HG03521 (cell line): ENCODE data around the gene B4GALNT1.
"Not testable (repeated sequence)": the region's sequence is repeated elsewhere in the genome, so short reads cannot be mapped to it uniquely, and the experiment has no call there.

Source experiments
- ATAC-seq: cut with Tn5 transposase; IDR thresholded peaks from one replicate; pipeline ENCODE4 v1.9.1; 2021; ENCODE audit warnings: mild to moderate bottlenecking, moderate library complexity; ENCODE audit not compliant: unreplicated experiment

B4GALNT1 gene

DNA sequence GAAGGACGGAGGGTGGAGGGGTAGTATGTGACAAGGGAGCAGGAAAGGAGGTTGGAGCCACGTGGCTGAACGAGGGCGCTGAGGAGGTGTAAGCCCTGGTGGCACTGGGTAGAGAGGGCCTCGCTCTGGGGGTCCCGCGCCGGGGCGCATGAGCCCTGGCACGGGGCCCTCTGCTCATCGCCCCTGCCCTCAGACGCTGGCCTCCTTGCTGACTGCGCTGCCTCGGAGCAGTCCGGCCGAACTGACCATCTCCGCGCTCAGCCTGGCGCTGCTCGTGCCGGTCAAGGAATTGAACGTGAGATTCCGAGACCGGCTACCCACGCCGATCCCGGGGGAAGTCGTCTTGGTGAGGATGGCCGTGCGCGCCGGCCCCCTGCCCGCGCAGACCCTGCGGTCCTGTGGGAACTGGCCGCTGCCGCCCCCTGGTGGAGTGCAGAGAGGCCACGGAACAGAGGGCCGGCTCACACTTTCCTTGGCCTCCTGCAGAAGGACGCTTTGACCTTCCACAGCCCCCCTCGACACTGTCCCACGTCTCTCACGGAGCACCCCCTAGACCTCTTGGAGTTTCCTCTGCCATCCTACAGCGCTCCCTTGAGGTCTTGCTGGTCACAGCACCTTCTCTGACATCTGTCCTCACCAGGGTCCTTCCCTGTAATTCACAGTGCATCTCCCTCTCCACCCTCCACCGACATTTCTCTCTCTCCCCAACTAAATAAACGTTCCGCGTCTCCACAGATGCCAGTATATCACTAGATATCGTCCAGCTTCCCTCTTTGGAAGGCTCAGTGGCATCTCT is 11.3 kb downstream of the B4GALNT1 start:
- ATAC-seq = no peak

DNA sequence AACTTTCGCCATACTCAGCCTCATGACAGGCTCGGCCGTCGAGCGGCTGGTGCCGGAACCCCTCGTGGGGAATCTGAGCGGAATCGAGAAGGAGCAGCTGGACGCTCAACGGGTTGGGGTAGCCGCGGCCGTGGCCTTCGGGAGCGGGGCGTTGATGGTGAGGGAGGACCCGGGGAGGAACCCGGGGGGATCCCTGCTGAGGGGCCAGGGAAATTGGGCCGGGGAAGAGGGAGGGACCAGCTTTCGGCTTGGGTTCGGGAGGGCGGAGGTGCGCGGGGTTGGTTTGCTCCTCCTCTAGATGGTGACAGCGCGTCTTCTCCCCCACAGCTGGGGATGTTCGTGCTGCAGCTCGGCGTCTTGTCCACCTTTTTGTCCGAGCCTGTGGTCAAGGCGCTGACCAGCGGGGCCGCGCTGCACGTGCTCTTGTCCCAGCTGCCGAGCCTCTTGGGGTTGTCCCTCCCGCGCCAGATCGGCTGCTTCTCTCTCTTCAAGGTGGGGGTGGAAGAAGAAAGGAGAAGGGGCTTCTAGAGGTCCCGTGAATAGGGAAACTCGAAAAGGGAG is 12.0 kb downstream of the B4GALNT1 start:
- no peak for ATAC-seq

DNA sequence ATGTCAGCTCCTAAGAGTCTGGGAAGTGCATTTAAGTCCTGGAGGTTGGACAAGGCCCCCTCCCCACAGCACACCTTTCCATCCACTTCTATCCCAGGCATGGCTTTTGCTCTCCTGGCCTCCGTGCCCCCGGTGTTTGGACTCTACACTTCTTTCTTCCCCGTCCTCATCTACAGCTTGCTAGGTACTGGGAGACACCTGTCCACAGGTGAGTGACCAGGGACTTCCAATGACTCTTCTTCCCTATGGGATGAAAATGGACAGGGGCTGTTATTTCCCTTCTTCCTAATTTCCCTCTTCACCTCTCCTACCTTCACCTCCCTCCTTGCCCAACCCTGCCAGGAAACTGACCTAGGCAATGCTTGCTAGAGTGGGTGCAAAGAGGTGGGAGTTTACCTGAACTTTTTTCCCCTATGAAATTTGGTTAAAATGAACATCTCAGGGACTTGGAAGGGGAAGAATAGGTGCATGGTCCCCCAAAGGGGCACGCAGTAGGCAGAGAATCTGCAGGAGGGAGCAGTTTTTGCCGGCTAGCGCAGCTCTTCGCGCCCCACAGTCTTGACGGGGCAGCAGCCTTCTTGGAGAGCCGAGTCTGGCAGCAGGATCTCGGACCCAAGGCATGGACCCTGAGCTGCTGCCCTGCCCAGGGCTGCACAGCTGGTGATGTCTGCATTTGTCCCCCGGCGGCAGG is 12.6 kb downstream of the B4GALNT1 start:
- ATAC-seq = no peak

DNA sequence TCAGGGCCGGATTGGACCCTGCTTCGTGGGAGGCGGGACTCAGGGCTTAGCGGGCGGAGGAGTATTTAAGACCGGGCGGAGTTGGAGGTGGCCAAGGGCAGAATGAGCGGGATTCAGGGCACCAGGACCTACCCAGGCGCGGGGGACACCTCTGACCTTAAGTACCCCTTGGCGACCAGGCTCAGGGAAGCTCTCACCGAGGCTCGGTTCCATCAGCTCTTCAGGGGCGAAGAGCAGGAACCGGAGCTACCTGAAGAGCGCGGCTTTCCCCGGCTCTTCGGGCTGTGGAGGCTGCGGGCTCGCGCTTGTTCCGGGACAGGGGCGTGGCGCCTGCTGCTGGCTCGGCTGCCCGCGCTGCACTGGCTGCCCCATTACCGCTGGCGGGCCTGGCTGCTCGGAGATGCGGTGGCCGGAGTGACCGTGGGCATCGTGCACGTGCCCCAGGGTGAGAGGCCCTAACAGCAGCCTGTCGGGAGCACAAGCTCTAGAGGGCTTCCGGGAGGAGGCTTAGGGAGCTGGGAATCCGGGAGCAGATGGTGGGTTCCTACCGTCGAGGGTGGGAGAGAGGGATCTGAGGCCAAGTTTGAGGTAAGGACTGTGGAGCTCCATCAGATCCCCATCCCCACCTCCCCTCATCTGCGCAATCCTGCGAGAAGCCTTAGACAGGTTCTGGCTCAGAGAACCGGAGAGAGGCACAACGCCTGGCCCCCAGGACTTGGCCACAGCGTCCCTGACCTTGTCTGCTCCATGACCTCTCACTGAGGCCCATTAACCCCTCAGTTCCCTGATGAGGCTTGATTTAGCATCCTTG is 13.4 kb downstream of the B4GALNT1 start:
- no peak for ATAC-seq

DNA sequence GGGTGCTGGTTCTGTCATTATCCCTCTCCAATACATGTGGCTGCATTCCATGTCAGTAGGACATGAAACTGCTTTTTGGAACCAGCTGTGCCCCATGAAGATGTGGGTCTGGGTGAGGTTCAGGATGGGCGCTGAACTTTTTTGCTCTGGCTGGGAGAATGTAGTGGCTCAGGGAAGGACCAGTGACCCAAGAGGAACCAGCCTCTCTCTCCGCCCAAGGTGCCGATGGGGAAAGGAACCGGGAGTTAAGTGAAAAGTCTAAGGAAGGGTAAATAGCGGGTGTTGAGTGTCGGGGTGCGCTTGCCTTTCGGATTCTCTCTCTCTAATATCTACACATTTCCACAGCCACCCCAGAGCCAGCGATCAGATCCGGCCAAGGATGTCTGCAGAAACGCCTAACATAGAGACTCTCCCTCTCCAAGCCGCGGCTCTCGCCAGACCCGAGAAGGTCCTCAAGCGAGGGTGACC is 14.0 kb downstream of the B4GALNT1 start:
- ATAC-seq = no peak

DNA sequence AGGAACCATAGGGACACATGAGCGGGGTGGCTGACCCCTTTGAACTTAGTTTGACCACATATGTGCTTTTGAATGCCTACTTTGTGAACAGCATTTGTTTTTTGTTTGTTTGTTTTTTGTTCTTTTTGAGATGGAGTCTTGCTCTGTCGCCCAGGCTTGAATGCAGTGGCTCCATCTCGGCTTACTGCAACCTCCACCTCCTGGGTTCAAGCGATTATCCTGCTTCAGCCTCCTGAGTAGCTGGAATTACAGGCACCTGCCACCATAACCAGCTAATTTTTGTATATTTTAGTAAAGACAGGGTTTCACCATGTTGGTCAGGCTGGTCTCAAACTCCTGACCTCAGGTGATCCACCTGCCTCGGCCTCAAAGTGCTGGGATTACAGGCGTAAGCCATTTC is 14.6 kb downstream of the B4GALNT1 start:
- not testable (repeated sequence) for ATAC-seq

DNA sequence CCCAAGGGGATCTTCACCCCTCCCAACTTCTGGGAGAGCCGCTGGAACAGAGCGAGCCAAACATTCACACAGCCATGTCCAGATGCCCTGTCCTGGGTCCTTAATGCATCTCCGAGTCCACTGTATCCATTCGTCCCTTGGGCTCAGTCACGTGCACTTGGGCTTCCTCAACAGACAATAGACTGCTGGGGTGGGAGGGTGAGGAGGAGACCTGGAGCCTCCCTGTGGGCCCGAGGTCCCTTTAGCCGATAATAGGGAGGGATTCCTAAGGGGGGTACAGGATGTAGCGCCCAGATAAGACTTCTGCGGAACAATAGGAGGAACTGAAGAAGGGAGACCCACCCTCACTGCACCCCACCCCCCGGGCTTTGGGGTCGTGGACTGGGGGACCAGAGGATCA is 15.1 kb downstream of the B4GALNT1 start:
- ATAC-seq = no peak

DNA sequence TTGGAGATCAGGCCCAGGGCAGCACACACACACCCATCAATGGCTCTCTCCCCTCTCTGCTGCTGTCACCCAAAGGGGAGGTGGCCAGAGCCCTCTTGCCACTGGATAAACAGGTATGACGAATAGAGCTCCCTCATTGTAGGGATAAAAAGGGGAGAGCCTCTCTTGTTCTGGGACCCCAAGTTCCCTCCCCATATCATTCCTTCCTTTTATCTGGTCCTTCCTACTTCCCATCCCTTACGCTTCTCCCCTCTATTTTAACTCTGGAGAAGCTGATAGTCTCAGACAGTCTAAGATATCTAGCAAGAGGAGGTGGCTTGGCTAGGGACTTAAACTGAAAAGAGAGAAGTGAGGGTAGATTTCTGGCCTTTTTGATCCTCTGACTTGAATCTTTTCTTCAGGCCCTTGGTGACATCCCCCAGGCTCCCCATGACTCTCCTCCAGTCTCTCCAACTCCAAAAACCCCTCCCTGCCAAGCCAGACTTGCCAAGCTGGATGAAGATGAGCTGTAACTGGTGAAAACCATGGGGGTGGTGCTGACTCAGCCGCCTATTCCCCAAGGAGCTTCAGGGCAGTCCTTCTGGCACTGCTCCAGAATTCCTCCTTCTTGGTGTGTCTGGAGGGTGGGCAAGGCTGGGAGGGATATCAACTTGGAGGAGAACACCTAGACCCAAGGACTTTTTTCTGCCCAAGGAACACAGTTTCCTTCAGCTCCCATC is 16.5 kb downstream of the B4GALNT1 start:
- ATAC-seq = no peak

DNA sequence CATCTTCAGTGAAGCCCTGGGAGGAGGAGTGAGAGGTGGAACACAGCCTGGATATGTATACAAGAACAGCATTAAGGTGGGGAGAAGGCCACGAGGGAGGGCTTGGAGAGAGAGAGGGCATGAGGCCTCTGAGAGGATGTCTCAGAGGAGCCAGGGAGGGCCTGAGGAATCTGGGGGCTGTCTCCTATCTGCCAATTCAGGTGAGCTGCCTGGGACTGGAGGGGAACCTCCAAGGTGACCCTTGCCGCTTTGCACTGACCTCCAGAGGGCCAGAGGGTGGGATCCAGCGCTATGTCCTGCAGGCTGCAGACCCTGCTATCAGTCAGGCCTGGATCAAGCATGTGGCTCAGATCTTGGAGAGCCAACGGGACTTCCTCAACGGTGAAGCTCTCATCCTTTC is 17.4 kb downstream of the B4GALNT1 start:
- ATAC-seq = no peak

DNA sequence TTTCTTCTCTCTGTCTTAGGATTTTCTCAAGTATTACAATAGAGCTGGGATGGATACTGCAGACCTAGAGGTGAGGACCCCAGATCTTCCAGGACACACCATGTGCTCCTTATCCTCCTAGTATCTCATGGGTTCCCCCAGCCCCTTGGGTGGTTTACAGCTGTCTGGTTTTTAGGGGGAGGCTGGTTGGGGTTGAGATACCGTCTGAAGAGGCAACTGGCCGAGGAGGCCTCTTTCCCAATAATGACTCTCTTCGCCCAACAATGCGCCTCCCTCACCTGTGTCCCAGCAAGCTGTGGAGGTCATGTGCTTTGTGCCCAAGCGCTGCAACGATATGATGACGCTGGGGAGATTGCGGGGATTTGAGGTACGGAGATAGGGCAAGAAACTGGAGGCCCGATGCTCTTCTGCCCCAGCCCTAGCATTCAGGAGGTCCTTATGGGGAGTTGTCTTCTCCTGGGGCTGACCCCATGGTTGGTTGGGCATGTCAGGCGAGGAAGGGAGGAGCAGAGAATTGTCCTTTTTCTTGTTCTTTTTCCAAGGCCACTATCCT is 18.0 kb downstream of the B4GALNT1 start:
- no peak for ATAC-seq

DNA sequence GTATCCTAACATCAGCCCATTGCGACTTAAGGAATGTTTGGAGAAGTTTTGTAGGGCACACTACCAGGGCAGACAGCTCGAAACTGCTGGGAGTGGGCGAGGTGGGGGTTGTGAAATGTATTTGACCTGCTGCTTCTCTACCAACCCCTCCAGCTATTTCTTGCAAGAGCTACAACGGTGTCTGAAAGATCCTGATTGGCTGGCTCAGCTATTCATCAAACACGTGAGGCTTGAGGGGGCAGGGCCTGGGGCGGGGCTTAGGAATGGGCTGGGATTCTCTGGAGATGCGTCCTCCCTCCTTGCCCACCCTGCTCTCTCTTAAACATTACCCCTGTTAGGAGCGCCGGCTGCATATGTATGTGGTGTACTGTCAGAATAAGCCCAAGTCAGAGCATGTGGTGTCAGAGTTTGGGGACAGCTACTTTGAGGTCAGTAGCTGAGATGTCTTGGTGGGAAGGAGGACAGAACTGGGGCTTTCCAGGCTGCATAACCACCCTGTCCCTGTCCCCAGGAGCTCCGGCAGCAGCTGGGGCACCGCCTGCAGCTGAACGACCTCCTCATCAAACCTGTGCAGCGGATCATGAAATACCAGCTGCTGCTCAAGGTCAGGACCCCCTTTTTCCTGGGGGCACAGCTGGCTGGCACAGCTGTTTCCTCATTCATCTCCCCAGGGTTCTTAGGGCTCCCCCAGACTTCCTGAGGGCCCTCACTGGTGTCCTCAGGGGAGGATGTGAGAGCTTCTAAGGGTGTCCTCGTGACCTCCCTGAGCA is 18.6 kb downstream of the B4GALNT1 start:
- peak; percentile 44 for ATAC-seq

DNA sequence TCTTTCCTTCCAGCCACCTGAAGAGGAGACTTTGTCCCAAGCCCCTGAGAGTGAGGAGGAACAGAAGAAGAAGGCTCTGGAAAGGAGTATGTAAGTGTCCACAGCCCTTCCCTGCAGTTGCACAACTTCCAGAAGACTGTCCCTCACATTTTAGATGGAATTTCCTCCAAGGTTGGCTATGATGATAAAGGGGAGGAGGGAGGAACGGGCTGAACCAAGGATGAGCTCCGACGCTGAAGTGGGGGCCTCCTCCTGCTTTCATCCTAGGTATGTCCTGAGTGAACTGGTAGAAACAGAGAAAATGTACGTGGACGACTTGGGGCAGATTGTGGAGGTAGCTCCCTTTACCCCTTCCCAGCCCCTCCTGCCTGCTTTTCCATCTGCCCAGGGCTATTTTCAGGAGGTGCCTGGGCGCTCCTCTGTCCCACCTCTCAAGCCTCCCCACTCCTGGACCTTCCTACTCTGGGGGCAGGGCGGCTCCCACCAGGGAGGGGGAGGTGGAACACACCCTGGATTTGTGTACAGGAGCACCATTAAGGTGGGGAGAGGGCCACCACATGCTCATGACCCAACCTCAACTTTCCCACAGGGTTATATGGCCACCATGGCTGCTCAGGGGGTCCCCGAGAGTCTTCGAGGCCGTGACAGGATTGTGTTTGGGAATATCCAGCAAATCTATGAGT is 19.4 kb downstream of the B4GALNT1 start:
- ATAC-seq = no peak

DNA sequence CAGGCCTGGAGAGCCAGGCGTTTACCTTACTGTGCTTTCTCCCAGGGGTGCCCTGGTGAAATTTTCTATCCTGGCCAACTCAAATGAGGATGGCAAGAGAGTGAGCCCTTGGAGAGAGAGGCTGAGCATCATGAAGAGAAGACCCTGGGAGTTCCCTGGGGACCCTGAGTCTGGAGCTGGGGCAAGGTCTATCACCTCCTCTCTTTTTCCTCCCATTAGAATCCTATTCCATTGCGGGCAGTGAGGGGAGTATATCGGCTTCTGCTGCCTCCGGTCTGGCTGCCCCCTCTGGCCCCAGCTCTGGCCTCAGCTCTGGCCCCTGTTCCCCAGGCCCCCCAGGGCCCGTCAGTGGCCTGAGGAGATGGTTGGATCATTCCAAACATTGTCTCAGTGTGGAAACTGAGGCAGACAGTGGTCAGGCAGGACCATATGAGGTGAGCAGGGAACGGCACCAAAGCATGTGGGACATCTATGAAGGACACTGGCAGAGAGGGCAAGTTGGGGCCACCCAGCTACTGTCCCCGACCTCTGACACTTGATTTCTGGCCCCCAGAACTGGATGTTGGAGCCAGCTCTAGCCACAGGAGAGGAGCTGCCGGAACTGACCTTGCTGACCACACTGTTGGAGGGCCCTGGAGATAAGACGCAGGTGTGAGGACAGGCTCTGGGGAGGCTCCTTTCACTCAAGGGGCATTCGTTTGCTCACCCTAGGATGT is 20.1 kb downstream of the B4GALNT1 start:
- ATAC-seq = no peak

DNA sequence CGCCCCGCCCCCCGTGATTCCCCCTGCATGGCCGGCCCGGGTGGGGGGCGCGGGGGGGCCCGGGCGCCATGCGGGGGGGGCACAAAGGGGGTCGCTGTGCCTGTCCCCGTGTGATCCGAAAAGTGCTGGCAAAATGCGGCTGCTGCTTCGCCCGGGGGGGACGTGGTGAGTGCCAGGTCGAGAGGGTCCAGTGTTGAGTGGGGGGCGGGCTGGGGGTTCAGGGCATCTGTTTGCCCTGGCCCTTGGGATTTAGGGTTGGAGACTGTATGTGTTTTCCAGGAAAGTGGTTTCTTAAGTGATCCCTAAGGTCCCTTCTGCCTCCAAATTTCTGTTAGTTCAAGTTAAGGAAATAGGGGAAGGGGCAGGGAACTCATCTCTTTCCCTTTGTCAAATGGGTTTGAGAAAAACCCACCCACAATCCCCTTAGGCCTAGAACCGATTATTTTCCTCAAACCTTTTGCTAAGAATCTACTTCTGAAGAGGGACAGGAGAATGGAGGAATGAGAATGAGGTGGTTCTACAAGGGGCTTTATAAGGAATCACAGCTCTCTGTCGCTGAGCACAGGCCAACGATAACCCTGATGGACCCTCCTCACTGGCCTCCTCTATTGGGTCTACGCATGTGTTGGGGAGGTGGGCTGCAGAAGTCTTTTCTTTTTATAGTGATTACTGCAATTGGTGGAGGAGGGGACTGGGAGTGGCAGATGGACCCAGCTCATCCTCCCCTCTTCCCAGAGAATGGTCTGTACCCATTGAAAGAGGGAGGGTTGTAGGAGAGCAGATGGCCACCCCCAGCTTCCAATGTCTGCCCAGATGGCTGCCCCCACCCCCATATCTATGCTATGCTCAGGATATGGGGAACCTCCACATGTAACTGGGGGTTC is 20.9 kb downstream of the B4GALNT1 start:
- no peak for ATAC-seq

DNA sequence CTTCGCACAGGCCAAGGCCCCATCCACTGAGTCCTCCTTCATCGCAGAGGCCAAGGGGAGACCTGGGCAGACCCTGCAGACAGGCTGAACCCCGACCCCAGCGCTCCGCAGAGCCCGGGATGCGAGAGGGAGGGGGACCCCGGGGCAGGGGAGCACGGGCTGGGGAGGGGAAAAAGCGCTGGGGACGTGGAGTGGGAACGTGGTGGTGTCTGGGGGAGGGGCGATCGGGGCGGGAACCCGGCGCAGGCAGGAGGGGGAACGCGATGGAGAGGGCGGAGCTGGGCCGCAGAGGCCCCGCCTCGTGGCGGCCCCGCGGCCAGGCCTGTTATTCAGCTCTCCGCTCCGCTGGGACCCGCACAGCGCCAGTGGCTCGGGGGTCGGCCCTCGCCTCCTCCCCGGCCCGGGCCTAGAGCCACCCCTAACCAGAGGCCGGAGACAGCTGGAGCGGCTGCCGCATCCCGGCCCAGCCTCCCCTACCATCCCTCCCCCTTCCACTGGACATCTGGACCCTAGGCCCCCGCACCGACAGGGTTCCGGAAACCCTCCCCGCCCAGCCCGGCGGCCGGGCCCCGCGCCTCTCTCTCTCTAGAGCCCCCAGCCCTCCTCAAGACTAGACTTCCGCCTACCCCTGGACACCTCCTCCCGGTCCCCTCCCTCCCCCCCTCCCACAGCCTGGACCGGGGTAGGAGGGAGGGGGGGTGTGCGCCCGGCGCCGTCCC is 21.7 kb downstream of the B4GALNT1 start, which contains the start of gene ARHGEF25:
Gene ARHGEF25 (plus strand): TSS at position 328 of the 719 bp plus-strand sequence. CDS start 460 bp downstream, outside the sequence.
- ATAC-seq = no peak

DNA sequence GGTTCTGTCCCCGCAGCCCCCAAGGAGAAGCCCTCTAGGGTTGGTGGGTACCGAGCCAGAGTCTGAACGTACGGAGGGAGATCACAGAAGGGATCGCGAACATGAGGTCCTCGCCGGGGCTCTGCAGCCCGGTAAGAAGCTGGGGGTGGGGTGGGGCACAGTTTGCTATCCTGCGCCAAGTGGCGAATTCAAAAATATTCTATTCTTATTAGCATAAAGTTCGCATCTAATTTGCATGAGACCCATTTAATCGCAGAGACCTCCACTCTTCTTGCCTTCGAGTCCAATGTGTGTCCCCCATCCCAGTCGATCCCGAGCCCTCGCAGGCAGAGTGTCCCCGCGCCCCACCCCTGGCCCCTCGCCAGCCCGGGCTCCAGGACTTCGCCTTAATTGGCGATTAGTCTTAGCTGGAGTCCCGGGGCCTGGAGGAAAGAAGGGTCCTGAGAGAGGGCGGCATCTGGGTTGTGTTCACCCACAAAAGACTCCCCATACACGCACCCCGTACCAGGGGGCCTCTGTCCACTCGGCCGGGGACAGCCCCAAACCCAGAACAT is 22.4 kb downstream of the B4GALNT1 start:
- ATAC-seq = no peak
